ENCODE results near the gene AGBL5.

DNA sequence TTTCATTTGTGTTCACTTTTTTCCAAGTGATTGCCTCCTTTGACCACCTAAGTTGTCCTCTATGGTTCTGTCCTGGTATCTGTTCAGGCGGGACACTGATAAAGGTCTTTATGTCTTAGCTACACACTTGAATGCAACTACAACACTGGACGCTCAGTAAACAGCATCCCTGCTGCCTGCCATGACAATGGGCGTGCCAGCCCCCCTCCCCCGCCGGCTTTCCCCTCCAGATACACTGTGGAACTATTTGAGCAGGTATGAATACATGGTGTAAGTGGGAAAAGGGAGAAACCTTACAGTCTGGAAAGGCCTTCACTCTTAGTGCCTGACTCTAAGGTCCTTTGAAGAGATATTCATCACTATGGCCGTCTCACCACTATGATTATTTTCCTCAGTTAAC is 5.7 kb downstream of the AGBL5 start:
- TF ChIP-seq, protein P1, sequence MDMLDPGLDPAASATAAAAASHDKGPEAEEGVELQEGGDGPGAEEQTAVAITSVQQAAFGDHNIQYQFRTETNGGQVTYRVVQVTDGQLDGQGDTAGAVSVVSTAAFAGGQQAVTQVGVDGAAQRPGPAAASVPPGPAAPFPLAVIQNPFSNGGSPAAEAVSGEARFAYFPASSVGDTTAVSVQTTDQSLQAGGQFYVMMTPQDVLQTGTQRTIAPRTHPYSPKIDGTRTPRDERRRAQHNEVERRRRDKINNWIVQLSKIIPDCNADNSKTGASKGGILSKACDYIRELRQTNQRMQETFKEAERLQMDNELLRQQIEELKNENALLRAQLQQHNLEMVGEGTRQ (IDR thresholded peaks at IDR 0.05), result no peak
- TF ChIP-seq RAD21 (conservative IDR thresholded peaks at IDR 0.05 in 1 of 2, IDR thresholded peaks at IDR 0.05 in 1 of 2), result no peak
- TF ChIP-seq, protein P2, sequence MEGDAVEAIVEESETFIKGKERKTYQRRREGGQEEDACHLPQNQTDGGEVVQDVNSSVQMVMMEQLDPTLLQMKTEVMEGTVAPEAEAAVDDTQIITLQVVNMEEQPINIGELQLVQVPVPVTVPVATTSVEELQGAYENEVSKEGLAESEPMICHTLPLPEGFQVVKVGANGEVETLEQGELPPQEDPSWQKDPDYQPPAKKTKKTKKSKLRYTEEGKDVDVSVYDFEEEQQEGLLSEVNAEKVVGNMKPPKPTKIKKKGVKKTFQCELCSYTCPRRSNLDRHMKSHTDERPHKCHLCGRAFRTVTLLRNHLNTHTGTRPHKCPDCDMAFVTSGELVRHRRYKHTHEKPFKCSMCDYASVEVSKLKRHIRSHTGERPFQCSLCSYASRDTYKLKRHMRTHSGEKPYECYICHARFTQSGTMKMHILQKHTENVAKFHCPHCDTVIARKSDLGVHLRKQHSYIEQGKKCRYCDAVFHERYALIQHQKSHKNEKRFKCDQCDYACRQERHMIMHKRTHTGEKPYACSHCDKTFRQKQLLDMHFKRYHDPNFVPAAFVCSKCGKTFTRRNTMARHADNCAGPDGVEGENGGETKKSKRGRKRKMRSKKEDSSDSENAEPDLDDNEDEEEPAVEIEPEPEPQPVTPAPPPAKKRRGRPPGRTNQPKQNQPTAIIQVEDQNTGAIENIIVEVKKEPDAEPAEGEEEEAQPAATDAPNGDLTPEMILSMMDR (IDR thresholded peaks at IDR 0.05), result no peak
- TF ChIP-seq POLR2A (IDR thresholded peaks at IDR 0.05; ENCODE audit: low read length), result no peak
- TF ChIP-seq, protein P3, sequence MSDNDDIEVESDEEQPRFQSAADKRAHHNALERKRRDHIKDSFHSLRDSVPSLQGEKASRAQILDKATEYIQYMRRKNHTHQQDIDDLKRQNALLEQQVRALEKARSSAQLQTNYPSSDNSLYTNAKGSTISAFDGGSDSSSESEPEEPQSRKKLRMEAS (IDR thresholded peaks at IDR 0.05), result no peak
- no peak for TF ChIP-seq CHD2 (IDR thresholded peaks at IDR 0.05; ENCODE audit: low read length, partially characterized antibody)
- no peak for TF ChIP-seq TP53 (CRISPR knock-in tag; IDR thresholded peaks at IDR 0.05)
